Gastrocnemius medialis (tissue), 4 donors: ENCODE measurements around the gene PKIB.

ENCODE experiments used
- POLR2A ChIP-seq, 2 donors: fragments of 450-650 bp; IDR thresholded peaks; one replicate each; pipeline ENCODE4 v1.6.1; 2017; ENCODE audit warnings: antibody characterized with exemption in 2 of 2, mild to moderate bottlenecking in 2 of 2, moderate library complexity in 2 of 2
- TF ChIP-seq, protein P1 (sequence below), 5 experiments: fragments of 450-650 bp in 3 of 5; fragments of 200-600 bp in 2 of 5; sonication (generic) in 2 of 5; IDR thresholded peaks in 4 of 5; conservative IDR thresholded peaks in 1 of 5; 1 replicate in 4 of 5; 2 replicates in 1 of 5; pipeline ENCODE4 v1.5.1; 2016 to 2019; ENCODE audit warnings: antibody characterized with exemption in 5 of 5, mild to moderate bottlenecking in 3 of 5, moderate library complexity in 3 of 5

DNA sequence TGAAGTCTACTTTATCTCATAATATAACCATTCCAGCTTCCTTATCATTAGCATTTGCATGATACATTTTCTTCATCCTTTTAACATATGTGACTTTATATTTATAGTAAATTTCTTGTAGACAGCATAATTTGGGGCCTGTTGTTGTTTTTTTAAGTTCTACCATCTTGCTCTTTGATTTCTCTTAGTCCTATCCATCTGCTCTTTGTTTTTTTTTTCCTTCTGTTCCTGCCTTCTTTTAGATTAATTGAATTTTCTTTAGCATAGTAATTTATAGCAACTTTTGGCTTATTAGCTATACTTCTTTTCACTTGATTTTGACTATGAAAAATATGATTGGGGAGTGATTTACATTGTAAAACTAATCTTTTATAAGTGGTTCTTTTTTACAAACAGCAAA, 150.1 kb downstream of the PKIB start:
- TF ChIP-seq, protein P1, sequence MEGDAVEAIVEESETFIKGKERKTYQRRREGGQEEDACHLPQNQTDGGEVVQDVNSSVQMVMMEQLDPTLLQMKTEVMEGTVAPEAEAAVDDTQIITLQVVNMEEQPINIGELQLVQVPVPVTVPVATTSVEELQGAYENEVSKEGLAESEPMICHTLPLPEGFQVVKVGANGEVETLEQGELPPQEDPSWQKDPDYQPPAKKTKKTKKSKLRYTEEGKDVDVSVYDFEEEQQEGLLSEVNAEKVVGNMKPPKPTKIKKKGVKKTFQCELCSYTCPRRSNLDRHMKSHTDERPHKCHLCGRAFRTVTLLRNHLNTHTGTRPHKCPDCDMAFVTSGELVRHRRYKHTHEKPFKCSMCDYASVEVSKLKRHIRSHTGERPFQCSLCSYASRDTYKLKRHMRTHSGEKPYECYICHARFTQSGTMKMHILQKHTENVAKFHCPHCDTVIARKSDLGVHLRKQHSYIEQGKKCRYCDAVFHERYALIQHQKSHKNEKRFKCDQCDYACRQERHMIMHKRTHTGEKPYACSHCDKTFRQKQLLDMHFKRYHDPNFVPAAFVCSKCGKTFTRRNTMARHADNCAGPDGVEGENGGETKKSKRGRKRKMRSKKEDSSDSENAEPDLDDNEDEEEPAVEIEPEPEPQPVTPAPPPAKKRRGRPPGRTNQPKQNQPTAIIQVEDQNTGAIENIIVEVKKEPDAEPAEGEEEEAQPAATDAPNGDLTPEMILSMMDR (IDR thresholded peaks at IDR 0.05 in 4 of 5, conservative IDR thresholded peaks at IDR 0.05 in 1 of 5) = no peak
- no peak for TF ChIP-seq POLR2A (IDR thresholded peaks at IDR 0.05)
